SK-N-SH (cell line): ENCODE measurements around the gene GPAT3.

ENCODE experiments used
- CHD2 ChIP-seq: fragments of 150-350 bp; IDR thresholded peaks from 2 replicates; pipeline ENCODE4 v1.6.1; 2018; ENCODE audit warnings: low read length; ENCODE audit not compliant: partially characterized antibody
- CTCF ChIP-seq: fragments of 200-600 bp; sonication (generic); IDR thresholded peaks from 2 replicates; pipeline ENCODE4 v1.6.1; 2017; ENCODE audit warnings: antibody characterized with exemption, mild to moderate bottlenecking, moderate library complexity
- EP300 ChIP-seq, 2 experiments: IDR thresholded peaks; 2 replicates each; pipeline versions ENCODE4 v1.4.0 to v1.6.1; 2012; ENCODE audit warnings: borderline replicate concordance in 1 of 2, low read depth in 1 of 2, low read length in 1 of 2
- EZH2phosphoT487 ChIP-seq: fragments of 200-600 bp; sonication (generic); IDR thresholded peaks from 2 replicates; pipeline ENCODE4 v1.6.1; 2017; ENCODE audit warnings: low read depth, mixed run types, mild to moderate bottlenecking, antibody characterized with exemption, moderate library complexity, borderline replicate concordance
- FOSL2 ChIP-seq: IDR thresholded peaks from 2 replicates; pipeline ENCODE4 v1.4.0; 2012; ENCODE audit warnings: low read depth, mild to moderate bottlenecking, moderate library complexity, borderline replicate concordance
- FOXJ3 ChIP-seq: sonication (generic); formaldehyde crosslinking; IDR thresholded peaks from 2 replicates; pipeline ENCODE4 v1.5.1; 2020; ENCODE audit warnings: mild to moderate bottlenecking, missing genetic modification reagents
- GABPA ChIP-seq: IDR thresholded peaks from 2 replicates; pipeline ENCODE4 v1.4.0; 2012; ENCODE audit warnings: low read depth, mild to moderate bottlenecking
- MAX ChIP-seq: IDR thresholded peaks from 2 replicates; pipeline ENCODE4 v1.4.0; 2012; ENCODE audit warnings: low read depth
- MXI1 ChIP-seq: IDR thresholded peaks from 2 replicates; pipeline ENCODE4 v1.6.1; 2012; ENCODE audit warnings: mild to moderate bottlenecking, low read depth, low read length, improper control_type of control experiment
- POLR2AphosphoS5 ChIP-seq: IDR thresholded peaks from 2 replicates; pipeline ENCODE4 v1.6.1; 2012; ENCODE audit warnings: low read depth, low read length
- REST ChIP-seq: IDR thresholded peaks from 2 replicates; pipeline ENCODE4 v1.6.1; 2012; ENCODE audit warnings: mild to moderate bottlenecking, low read depth, low read length, moderate library complexity
- RFX5 ChIP-seq: IDR thresholded peaks from 2 replicates; pipeline ENCODE4 v1.6.1; 2012; ENCODE audit warnings: mild to moderate bottlenecking, improper control_type of control experiment, low read length
- SIN3A ChIP-seq: IDR thresholded peaks from 2 replicates; pipeline ENCODE4 v1.6.1; 2012; ENCODE audit warnings: low read depth, mild to moderate bottlenecking, low read length, moderate library complexity, borderline replicate concordance
- TAF1 ChIP-seq: IDR thresholded peaks from 2 replicates; pipeline ENCODE4 v1.6.1; 2012; ENCODE audit warnings: low read depth, mild to moderate bottlenecking, low read length, moderate library complexity, borderline replicate concordance

DNA sequence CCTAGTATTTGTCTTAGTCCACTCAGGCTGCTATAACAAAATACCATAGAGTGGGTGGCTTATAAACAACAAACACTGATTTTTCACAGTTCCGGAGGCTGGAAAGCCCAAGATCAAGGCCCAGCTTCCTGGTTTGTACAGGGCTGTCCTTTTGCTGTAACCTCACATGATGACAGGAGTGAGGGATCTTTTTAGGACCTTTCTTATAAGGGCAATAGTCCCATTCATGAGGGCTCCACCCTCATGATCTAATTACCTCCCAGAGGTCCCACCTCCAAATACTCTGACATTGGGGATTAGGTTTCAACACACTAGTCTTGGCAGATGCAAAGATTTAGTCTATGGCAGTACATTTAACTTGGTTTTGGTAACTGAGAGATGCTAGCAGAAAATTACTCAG is 20.9 kb downstream of the GPAT3 start:
- no peak for TF ChIP-seq GABPA
- no peak for TF ChIP-seq POLR2AphosphoS5
- TF ChIP-seq SIN3A = no peak
- no peak for TF ChIP-seq CTCF
- no peak for TF ChIP-seq EP300 (IDR thresholded peaks at IDR 0.05; ENCODE audit: borderline replicate concordance in 1 of 2, low read depth in 1 of 2, low read length in 1 of 2)
- no peak for TF ChIP-seq TAF1
- no peak for TF ChIP-seq FOXJ3 (CRISPR knock-in tag)
- no peak for TF ChIP-seq RFX5
- no peak for TF ChIP-seq FOSL2
- TF ChIP-seq REST = no peak
- TF ChIP-seq CHD2 = no peak
- TF ChIP-seq MAX = no peak
- TF ChIP-seq MXI1 = no peak
- TF ChIP-seq EZH2phosphoT487 = no peak
